GM19023 (cell line): ENCODE results near the gene CARNS1.

Source experiments
- ATAC-seq: cut with Tn5 transposase; IDR thresholded peaks from one replicate; pipeline ENCODE4 v1.9.1; 2021; ENCODE audit warnings: mild to moderate bottlenecking, moderate library complexity; ENCODE audit not compliant: unreplicated experiment

Gene CARNS1

DNA sequence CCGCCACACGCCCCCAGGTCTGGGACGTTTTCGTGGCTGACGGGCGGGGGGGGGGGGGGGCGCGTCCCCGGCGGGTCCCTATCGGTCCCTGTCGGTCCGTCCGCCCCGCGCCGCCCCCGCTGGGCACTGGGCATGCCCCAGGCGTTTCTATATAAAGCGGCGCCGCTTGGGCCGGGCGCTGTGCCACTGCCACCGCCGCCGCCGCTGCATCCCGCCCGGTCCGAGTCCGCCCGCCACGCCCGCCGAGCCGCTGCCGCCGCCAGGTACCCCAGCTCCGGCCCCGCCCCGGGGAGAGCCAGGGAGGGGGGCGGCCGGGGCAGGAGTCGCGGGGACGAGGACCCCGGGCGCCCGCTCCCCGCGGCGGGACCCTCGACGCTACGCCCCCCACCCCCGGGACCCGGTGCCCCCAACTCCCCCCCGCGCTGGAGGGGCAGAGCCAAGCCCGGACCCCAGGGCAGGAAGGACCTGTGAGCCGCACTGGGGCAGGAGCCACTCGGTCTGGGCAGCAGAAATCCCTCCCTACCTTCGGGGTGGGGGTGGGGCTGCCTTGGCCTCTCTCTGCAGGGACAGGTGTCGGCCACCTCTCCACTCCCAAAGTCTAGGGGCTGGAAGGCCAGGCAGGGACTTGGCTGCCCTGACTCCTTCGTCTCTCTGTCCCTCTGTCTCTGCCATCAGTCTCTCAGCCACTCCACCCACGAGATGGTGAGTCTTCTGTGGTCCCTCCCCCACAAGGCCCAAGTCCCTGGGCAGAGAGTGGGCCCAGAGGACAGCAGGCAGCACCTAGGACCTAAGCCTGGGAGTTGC, at the start of gene CARNS1:
TSS of gene CARNS1 (plus strand) at position 178 of the 804 bp plus-strand sequence. CDS start at position 700, 522 bp downstream.
- no peak for ATAC-seq

- no peak for ATAC-seq
These were observed 49.6 kb upstream of the CARNS1 start for GRCh38 chr11:67365736-67366444.

DNA sequence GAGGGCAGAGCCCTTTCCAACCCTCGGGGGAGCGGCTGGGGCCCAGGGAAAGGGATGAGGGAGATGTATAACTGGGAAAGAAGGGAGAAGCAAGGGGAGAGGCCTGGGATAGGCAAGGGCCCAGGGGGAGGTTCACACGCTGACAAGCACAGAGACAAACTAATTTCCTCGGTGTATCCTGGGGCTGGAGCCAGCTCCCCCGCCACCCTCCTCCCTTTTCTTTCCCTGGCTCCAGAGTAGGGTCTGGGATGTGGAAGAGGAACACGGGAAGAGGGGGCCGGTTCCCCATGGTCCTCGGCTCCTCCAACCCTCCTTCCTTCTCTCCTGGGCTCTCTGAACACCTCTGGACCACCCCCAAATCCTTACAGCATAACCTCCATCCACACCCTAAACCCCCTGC, 48.9 kb upstream of the CARNS1 start:
- ATAC-seq = no peak

DNA sequence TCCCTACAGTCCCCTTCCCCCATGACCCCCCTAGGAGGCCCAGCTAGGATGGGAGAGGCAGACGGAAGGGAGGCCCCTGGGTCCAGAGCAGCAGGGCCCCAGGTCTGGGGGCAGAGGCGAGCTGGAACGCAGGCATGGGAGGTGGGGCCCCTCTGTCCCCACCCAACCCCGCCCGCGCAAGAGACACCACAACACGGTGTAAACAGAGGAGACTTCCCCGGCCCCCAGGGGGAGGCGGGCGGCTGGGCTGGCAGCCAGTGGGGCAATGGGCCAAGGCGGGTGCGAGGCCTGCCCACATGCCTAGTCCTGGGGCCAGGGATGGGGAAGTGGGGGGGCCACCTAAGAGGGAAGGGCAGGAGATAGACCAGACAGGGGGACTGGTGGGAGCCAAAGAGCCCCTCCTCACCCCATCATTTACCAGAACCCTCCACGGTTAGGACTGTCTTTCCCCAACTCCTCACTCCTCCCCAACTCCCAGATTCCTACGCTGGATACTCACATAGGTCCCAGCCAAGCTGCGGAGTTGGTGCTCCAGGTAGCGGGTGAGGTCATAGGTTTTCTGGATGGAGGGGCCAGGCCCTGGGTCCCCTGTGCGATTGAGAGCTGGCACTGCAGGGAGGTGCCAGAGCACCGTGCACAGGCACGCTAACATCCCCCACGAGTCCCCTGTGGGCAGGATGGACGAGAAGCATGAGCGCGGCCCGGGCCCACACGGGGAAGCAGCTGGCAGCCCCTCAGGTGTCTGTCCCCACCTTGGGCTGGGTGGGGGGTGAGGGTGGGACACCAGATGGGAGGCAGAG, 48.3 kb upstream of the CARNS1 start:
- ATAC-seq = no peak

GRCh38 chr11:67367761-67368227, 47.7 kb upstream of the CARNS1 start:
- no peak for ATAC-seq

DNA sequence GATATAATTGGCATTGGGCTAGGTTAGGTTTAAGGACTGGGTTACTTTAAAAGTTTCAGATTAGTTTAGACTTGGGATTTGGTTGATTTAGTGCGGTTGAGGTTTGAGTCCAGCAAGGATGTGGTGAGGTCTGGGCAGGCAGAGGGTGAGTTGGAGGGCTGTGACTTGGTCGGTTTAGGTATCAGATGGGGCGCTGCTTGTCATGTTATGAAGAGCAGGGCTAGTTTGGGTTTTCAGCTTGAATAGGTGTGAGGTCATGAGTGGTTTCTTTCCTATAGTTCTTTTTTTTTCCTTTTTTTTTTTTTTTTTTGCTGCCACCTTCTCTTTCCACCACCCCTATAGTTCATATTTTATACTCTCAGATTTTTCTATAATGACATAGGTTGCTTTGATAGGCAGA, 46.9 kb upstream of the CARNS1 start:
- ATAC-seq = no peak

DNA sequence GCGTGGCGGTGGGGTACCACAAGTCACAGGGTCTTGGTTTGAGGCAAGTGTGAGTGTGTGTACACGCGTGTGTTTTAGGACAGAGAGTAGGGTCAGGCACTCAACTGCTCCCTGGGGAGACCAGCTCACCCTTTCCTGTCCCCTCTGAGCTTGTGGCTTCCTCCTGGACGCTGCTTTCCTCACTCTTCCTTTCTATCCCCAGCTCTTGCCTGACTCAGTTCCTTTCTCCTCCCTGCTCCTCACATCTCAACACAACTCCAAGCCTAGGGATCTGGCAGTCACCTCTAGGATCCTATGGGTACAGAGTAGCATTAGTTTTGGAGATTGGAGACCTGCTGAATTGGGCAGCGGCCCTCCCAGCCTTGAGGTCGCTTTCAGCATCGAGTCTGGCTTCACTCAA, 46.2 kb upstream of the CARNS1 start:
- no peak for ATAC-seq

- no peak for ATAC-seq
These were observed 45.6 kb upstream of the CARNS1 start for GRCh38 chr11:67369801-67370284.

GRCh38 chr11:67370351-67371076, 45.0 kb upstream of the CARNS1 start:
- ATAC-seq = no peak

GRCh38 chr11:67371189-67371910, 44.1 kb upstream of the CARNS1 start:
- ATAC-seq = no peak

- ATAC-seq = no peak
These were observed 43.6 kb upstream of the CARNS1 start for GRCh38 chr11:67371911-67372320.

DNA sequence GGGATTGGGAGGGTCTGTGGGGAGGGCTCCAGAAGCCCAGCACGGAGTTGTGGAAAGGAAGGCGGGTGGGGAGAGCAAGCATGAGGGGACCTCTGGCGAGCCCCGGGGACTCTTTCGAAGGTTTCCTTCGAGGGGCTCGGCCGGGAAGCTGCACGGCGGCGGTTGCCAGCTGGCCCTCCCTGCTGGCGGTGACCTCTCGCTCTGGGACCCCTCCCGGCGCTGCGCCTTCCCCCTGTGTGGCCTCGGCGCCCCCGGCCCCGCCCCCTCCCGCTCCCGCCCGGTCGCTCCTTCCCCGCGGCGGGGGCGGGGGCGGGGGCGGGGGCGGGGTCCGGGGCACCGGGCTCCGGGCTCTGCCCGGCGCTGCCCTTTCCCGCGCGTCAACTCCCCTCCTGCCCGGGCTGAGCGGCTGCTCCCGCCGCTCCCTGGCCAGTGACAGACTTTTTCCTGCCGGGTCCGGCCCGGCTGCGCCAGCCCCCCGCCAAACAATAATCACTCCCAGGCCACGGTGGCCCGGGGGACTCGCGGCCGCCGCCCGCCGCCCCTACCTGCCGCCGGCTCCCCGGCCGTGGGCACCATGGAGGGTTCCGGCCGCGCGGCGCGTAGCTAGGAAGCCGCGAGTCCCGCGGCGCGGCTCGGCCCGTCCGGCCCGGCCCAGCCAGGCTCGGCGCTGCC, 43.0 kb upstream of the CARNS1 start:
- no peak for ATAC-seq

DNA sequence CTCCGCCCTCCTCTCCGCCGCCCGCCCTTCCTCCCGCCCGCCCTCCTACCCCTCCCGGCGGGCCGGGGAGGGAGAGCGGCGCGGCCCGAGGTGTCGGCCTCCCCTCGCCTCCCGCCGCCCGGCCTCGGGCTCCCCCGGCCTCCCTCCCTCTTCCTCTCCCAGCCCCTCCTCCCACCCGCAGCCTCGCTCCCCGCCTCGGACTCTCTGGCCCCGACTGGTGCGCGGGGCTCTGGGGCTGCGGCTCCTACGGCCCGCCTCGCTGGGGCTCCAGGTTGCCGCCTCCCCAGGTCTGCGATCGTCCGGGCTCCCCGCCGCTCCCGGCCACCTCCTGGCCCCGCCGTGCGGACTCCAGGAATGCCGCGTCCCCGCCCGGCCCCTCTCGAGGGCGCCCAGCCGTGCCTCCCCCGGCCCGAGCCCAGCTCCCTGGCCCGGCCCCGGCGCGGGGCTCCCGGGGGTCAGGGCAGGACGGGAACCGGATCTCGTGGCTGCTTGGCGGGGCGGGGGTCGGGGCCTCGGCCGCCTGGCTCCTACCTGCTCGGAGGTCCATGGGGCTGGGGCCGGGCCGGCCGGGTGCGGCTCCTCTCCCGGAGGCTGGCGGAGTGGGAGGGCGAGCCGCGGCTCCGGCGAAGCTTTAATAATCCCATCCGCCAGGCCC, 42.4 kb upstream of the CARNS1 start, which contains the start of gene CLCF1:
TSS of gene CLCF1 (minus strand) at position 606 of the 655 bp plus-strand sequence. CDS start at position 547, 59 bp downstream.
- ATAC-seq = no peak

DNA sequence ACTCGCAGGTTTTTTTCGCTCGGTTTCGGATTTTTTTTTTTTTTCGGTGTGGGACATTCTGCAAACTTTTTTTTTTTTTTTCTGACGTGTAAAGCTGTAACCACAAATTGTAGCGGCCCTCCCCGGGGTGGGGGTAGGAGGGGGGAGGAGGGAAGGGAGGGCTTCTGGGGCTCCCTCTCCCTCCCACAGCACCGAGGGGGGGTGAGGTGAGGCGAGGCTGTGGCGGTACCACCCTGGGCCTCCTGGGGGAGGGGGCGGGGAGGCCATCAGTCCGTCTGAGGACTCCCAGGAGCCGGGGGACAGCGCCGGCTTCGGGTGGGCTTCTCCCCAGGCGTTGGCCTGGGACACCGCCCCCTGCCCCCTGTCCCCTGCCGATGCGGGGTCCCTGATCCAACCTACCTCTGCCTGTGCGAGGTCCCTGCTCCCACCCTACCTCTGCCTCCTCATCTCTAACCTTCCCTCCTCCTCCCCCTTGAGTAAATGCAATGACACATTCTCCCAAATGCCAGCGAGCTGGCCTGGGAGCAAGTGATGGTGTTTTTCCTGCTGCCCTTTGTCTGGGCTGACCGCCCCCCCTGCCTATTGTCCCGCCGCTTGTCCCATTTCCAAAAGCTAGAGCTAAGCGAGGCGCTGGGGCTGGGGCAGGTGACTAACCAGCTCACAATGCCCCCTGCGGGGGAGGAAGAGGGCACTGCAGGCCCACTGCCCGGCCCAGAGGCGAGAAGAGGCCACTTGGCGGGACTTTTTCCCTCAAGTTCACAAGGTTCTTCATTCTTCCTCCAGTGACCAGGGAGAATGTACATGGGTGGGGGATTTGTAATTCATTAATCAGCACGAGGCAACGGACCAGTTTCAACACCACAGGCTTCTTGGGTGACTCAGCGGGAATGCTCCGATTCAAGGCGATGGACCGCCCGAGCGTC, 41.6 kb upstream of the CARNS1 start:
- no peak for ATAC-seq

- ATAC-seq = no peak
These were observed 40.8 kb upstream of the CARNS1 start for GRCh38 chr11:67374571-67375281.

DNA sequence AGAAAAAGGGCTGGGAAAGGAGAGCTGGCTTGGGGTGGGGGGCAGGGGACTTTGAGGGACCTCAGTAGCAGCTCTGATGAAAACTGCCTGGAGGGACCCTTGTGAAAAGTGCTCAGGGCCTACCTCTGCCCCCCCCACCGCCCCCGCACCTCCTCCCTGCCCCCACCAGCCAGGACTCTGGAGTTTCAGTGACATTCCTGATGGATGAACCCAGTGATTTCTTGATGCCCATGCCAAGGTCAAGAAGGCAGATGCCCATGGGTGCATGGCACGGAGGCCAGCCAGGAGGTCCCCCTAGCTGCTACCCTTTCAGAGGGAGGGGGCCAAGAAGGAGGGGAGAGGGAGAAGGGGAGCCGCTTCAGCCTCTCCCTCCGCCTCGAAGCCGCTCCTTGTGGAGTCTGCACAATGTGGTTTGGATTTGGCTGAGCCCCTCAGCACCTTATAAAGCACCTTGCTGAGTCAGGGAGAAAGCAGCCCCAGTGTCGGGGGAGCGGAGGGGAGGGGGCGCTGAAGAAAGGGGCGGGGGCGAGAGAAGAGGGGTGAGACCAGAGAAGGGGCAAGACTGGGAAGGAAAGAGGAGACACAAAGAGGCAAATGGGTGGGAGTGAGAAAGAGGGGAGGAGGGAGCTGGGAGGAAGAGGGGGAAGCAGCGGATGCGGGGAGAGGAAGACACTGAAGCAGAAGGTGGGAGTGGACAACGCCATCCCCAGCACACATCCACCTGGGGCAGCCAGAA, 40.0 kb upstream of the CARNS1 start:
- no peak for ATAC-seq
